COLO829 (cell line): ENCODE measurements around the gene NCCRP1.

Experiments used
- DNase-seq: peaks from one replicate; pipeline ENCODE4 v3.0.0; 2012; ENCODE audit warnings: low spot score

NCCRP1 gene, protein sequence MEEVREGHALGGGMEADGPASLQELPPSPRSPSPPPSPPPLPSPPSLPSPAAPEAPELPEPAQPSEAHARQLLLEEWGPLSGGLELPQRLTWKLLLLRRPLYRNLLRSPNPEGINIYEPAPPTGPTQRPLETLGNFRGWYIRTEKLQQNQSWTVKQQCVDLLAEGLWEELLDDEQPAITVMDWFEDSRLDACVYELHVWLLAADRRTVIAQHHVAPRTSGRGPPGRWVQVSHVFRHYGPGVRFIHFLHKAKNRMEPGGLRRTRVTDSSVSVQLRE

DNA sequence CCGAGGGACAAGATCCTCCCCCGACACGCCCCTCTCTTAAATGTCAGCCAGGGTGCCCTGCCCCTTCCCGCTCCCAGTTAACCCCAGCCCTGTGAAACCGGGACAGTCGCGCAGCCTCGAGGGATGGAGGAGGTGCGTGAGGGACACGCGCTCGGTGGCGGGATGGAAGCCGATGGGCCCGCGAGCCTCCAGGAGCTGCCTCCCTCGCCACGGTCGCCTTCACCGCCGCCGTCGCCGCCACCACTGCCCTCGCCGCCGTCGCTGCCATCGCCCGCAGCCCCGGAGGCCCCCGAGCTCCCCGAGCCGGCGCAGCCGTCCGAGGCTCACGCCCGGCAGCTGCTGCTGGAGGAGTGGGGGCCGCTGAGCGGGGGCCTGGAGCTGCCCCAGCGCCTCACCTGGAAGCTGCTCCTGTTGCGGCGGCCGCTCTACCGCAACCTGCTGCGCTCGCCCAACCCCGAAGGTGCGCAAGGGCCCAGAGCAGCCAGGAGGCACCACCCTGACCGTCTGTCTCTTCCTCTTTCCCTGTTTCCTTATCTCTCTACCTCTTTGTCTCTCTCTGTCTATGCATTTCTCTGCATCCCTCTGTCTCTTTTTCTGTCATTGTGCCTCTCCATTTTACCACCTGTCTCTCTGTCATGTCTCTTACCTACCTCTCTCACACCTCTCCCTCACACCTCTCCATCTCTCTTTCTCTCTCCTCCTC is at the start of gene NCCRP1:
NCCRP1 (plus strand) TSS at position 105 of the 703 bp plus-strand sequence; CDS start at position 124, 19 bp downstream.
- DNase-seq = no peak

DNA sequence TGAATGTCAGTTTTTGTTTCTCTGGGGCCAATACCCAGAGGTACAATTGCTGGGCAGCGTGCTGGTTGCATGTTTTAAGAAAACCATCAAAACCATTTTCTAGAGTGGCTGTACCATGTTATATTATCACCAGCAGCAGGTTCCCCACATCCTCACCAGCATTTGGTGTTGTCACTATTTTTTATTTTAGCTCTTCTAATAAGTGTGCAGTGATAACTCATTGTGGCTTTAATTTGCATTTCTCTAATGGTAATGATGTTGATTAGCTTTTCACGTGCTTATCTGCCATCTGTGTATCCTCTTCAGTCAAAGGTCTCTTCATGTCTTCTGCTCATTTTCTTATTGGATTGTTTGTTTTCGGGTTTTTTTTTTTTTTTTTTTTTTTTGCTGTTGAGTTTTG is 49.3 kb upstream of the NCCRP1 start:
- no peak for DNase-seq

DNA sequence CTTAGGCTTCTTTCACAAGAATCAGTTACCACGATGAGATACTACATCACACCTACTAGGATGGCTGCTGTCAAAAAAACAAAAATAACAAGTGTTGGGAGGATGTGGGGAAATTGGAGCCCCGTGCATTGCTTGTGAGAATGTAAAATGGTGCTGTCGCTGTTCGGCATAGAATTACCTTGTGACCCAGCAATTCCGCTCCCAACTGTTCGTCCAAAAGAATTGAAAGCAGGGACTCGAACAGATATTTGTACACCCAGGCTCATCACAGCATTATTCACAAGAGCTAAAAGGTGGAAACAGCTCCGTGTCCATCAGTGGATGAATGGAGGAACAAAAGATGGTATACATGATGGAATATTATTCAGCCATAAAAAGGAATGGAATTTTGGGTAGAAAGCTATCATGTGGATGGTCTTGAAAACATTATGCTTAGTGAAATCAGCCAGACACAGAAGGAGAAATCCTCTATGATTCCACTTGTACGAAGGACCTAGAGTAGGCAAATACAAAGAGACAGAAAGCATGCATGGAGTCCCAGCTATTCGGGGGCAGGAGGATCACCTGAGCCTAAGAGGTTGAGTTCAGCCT is 47.7 kb upstream of the NCCRP1 start:
- DNase-seq = no peak

- no peak for DNase-seq
These were observed 46.5 kb upstream of the NCCRP1 start for GRCh38 chr19:39150235-39150634.

- DNase-seq = no peak
These were observed 45.8 kb upstream of the NCCRP1 start for GRCh38 chr19:39150807-39151600.

DNA sequence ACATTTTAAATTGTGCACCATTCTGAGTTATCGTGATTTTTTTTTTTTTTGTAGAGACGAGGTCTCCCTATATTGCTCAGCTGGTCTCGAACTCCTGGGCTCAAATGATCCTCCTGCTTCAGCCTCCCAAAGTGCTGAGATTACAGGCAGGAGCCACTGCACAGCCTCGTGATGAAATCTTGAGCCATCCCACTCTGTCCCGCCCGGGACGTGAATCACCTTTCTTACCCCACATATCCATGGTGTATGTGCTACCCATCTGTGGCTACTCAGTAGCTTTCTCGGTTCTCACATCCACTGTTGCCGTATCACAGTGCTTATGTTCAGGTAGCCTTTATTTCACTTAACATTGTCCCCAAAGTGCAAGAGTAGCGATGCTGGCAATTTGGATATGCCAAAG is 44.7 kb upstream of the NCCRP1 start:
- DNase-seq = no peak

GRCh38 chr19:39154100-39154628 is 42.6 kb upstream of the NCCRP1 start:
- no peak for DNase-seq

DNA sequence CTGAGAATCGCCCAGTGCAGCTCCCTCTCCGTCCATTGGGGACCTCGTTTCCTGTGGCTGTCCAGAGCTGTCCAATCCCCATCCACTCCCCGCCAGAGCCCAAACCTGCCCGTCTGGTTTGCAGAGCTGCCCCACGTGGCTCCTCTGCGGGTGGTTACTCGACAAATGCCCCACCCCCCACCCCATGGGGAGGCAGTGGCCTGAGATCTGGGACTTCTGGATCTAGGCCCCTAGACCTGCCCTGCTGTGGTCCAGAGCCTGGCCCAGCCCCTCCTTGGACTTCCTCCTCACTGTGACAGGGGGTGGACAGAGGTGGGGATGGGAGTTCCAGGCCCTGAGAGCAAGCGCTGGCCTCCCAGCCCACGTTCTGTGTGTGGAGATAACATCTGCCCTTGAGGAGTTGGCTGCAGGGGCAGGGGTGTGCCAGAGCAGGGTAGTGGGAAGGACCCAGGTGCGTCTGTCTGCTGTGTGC is 42.1 kb upstream of the NCCRP1 start:
- DNase-seq = no peak

DNA sequence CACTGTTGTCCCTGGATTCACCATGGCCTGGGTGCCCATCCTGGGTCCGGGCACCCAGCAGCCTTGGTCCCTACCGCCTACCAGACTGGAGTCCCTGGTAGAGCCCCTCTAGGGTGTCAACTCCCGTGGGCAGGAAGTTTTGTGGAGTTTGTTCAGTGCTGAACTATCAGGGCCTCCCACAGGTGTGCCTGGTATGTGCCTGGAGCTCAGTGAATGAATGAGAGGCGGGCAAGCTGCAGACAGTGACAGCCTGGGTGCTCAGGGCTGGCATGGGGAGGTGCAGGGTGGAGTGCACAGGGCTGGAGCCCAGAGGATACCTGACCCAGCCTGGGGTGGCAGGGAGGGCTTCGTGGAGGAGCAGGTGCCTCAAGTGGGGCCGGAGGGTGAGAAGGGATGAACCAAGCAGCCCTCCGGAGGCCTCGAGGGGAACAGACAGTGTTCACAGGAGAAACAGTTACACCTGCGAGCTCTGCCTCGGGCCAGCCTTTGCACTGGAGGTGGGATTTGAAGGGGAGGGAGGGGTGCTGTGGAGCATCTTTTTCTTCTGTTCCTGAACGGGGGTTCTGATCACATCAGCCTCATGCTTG is 41.6 kb upstream of the NCCRP1 start:
- no peak for DNase-seq

DNA sequence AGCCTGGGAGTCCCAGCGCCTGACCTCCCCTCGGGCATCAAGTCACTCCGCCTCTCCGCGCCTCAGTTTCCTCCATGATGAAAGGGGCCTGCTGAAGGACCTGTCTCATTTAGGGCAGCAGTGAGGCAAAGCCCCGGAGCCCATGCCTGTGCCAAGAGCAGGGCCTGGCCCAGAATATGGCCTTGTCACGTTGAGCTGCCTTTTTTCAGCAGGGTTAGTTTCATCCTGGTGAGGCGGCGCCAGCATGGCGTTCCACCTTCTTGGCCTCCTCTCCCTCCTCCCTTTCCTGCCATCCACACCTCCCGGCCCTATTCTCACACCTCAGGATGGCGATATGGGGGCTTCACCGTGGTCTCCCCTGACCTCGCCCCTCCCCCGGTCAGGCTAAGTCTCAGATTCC is 41.0 kb upstream of the NCCRP1 start:
- no peak for DNase-seq

- DNase-seq = no peak
These were observed 40.2 kb upstream of the NCCRP1 start for GRCh38 chr19:39156326-39157230.

DNA sequence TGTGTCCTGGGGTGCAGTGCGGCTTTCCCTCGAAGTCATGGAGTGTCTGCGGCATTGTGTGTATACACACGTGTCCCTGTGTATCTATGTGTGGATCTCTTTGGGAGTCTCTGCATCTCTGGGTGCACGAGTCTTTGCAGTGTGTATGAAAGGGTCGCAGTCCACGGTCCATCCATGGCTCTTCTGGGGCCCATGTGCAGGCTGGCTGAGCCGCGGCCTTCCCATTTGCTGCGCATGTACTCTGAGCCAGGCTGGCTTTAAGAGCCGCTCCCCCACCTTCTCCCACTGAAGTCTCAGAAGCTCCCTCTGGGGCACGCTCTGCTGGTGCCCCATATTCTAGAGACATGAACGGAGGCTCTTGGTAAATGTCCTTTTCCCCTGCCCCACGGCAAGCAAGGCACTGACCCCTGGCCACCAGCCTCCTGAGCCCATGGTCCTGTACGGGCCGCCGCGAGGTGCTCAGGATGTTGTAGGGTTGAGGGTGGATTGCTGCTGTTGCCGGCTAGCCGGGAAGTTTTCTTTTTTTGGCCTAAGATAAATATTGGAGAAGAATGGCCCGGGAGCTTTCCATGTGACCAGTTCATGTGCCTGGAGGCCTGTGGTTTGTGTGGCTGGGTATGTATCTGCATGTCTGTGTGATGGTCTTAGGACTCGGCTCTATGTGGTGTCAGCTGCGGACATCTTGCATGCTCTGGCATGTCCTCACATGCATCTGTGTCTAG is 39.3 kb upstream of the NCCRP1 start:
- no peak for DNase-seq

GRCh38 chr19:39157997-39158389 is 38.8 kb upstream of the NCCRP1 start:
- no peak for DNase-seq

DNA sequence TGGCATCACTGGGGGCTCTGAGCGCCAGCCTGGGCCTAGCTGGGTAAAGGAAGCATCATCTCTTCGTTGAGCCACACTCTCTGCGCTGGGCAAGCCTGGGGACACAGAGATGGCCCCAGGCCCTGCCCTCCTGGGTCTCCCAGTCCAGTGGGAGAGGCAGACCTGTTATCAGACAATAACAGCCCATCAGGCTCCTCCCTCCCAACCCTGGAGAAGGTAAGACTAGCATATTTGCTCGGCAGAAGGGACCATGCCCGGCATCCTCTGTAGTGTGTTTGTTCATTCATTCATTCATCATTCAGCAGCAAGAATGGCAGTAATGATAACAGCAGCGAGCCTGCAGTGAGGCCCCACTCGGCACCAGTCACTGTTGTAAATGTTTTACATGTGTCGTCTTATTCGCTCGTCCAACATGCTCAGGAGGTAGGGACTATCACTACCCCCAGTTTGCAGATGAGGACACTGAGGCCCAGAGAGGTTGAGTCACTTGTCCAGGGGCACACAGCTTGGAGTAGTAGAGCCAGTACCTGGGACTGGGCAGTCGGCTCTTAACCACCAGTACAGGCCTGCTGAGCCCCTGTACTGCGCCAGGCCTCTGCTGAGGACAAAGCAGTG is 38.0 kb upstream of the NCCRP1 start:
- no peak for DNase-seq

DNA sequence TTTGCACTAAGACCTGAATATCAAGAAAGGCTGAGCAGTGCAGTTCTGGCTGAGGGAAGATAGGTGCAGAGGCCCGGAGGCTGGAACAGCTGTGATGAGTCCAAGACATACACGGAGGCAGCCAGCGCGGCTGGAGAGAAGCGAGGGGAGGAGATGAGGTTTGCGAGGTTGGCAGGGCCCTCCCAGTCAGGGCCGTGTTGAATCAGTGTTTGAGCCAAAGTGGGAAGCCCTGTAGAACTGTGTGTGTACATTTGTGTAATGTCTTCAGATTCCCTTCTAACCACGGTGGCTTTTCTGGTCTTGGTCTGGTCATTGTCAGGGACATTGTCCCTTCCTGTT is 36.3 kb upstream of the NCCRP1 start:
- DNase-seq = no peak

- DNase-seq = no peak
These were observed 35.7 kb upstream of the NCCRP1 start for GRCh38 chr19:39160889-39161672.

DNA sequence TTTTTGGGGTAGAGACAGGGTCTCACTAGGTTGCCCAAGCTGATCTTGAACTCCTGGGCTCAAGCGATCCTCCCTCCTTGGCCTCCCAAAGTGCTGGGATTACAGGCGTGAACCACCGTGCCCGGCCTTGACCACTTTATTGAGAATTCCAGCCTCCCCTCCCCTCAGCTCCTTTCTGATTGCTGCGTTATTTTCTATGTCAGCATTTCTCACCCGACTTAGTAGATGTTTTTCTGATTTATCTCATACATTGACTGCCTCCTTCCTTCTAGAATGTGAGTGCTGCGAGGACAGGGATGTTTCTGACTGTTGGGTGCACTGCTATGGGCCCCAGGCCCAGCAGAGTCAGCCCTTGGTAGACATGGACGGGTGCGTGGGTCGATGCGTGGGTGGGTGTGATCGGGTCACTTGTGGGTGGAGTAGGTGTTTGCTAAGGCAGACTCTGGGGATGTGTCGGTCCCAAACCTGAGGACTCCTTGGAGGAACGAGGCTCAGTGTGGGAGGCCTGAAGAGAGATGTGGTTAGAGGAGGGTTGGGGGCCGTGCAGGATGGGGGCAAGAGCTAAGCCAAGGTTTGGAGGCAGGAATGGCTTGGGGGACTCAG is 34.2 kb upstream of the NCCRP1 start:
- no peak for DNase-seq

DNA sequence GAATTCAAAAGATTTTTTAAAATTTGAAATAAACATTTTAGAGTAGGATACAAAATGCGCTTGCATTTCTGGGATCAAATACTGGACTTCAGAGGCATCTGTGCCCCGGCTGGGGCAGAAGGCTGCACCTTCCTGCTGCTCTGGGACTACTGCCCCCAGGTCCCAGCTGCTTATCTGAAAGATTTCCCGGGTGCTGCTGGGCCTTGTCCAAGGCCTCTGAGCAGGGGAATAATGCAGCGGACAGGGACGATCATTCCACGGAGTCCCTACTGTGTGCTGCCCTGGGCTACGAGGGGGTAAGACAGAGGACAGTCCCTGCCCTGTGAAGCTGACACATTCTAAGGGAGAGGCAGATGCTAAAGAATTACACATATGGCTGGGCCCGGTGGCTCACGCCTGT is 33.1 kb upstream of the NCCRP1 start:
- no peak for DNase-seq

GRCh38 chr19:39164289-39164688 is 32.5 kb upstream of the NCCRP1 start:
- no peak for DNase-seq
